WTC11 (cell line): ENCODE data around the gene TNC. TPM values are rescaled to one million over a fixed set of nuclear protein-coding genes. Genes with fewer than 3 reads are reported as not detected.
A peak's percentile ranks its signal among the peaks of the same experiment; 100 is the strongest.

Experiments used
- ATAC-seq: fragments of 200-7000 bp; cut with Tn5 transposase; 2 replicates; pipeline ENCODE4 v1.10.0; 2021; ENCODE audit warnings: mild to moderate bottlenecking, moderate library complexity
- CTCF ChIA-PET: fragments of 300-600 bp; sonication (Branson Sonifier 250); formaldehyde crosslinking; loops from one replicate; lab custom pipeline; 2021; ENCODE audit warnings: antibody characterized with exemption; lab: Charles Lee
- POLR2A ChIA-PET: fragments of 350-600 bp; sonication (Branson Sonifier 250); formaldehyde crosslinking; loops from one replicate; lab custom pipeline; 2021; ENCODE audit warnings: antibody characterized with exemption; lab: Charles Lee
- DNase-seq: peaks from one replicate; pipeline ENCODE4 v3.0.0; 2021; ENCODE audit warnings: low spot score
- H3K27ac Mint-ChIP-seq: 2 replicates; pipeline ENCODE4 v1.8.0; 2021; ENCODE audit warnings: mixed read lengths
- H3K27me3 Mint-ChIP-seq: 2 replicates; pipeline ENCODE4 v1.8.0; 2021; ENCODE audit warnings: low read depth, mild to moderate bottlenecking, moderate library complexity, mixed read lengths
- H3K36me3 Mint-ChIP-seq: 2 replicates; pipeline ENCODE4 v1.8.0; 2021; ENCODE audit warnings: mixed read lengths
- H3K4me1 Mint-ChIP-seq: 2 replicates; pipeline ENCODE4 v1.8.0; 2022; ENCODE audit warnings: mixed read lengths
- H3K4me3 Mint-ChIP-seq: 2 replicates; pipeline ENCODE4 v1.8.0; 2021; ENCODE audit warnings: mild to moderate bottlenecking, moderate library complexity, mixed read lengths
- H3K9me3 Mint-ChIP-seq: 2 replicates; pipeline ENCODE4 v1.8.0; 2021; ENCODE audit warnings: mixed read lengths
- ATF1 ChIP-seq: sonication (generic); formaldehyde crosslinking; IDR thresholded peaks from 2 replicates; pipeline ENCODE4 v1.8.1; 2023; ENCODE audit warnings: mild to moderate bottlenecking, moderate library complexity, missing genetic modification reagents
- CREB1 ChIP-seq: sonication (generic); formaldehyde crosslinking; IDR thresholded peaks from 2 replicates; pipeline ENCODE4 v1.8.0; 2023; ENCODE audit warnings: mild to moderate bottlenecking, missing genetic modification reagents
- EMX1 ChIP-seq: fragments of 250-450 bp; sonication (Bioruptor Pico); IDR thresholded peaks from 2 replicates; pipeline ENCODE4 v1.8.0; 2021; ENCODE audit warnings: mild to moderate bottlenecking
- FOXP1 ChIP-seq: sonication (generic); formaldehyde crosslinking; IDR thresholded peaks from 2 replicates; pipeline ENCODE4 v1.8.0; 2022; ENCODE audit warnings: missing genetic modification reagents, mild to moderate bottlenecking, moderate library complexity, borderline replicate concordance
- FOXP4 ChIP-seq: sonication (generic); formaldehyde crosslinking; IDR thresholded peaks from 2 replicates; pipeline ENCODE4 v1.8.0; 2022; ENCODE audit warnings: mild to moderate bottlenecking, missing genetic modification reagents
- GRHL2 ChIP-seq: fragments of 250-450 bp; sonication (Bioruptor Pico); IDR thresholded peaks from 2 replicates; pipeline ENCODE4 v1.8.0; 2022; ENCODE audit warnings: mild to moderate bottlenecking, moderate library complexity; ENCODE audit not compliant: insufficient replicate concordance, severe bottlenecking
- IRF1 ChIP-seq: sonication (generic); formaldehyde crosslinking; IDR thresholded peaks from 2 replicates; pipeline ENCODE4 v1.8.0; 2023; ENCODE audit warnings: missing genetic modification reagents
- MYBL2 ChIP-seq: sonication (generic); formaldehyde crosslinking; IDR thresholded peaks from 2 replicates; pipeline ENCODE4 v1.8.1; 2023; ENCODE audit warnings: mild to moderate bottlenecking, moderate library complexity, missing genetic modification reagents
- NFYB ChIP-seq: sonication (generic); formaldehyde crosslinking; conservative IDR thresholded peaks from 2 replicates; pipeline ENCODE4 v1.8.0; 2022; ENCODE audit warnings: low read depth, missing genetic modification reagents
- NR2C2 ChIP-seq: sonication (generic); formaldehyde crosslinking; IDR thresholded peaks from 2 replicates; pipeline ENCODE4 v1.8.0; 2022; ENCODE audit warnings: mild to moderate bottlenecking, missing genetic modification reagents
- RORB ChIP-seq: fragments of 250-450 bp; sonication (Bioruptor Pico); IDR thresholded peaks from 2 replicates; pipeline ENCODE4 v1.9.0; 2021; ENCODE audit warnings: mild to moderate bottlenecking
- ZBTB21 ChIP-seq: sonication (generic); formaldehyde crosslinking; IDR thresholded peaks from 2 replicates; pipeline ENCODE4 v1.8.1; 2023; ENCODE audit warnings: mild to moderate bottlenecking, missing genetic modification reagents, borderline replicate concordance
- ZNF281 ChIP-seq: sonication (generic); formaldehyde crosslinking; IDR thresholded peaks from 2 replicates; pipeline ENCODE4 v1.8.0; 2023; ENCODE audit warnings: mild to moderate bottlenecking, missing genetic modification reagents
- ZNF317 ChIP-seq: sonication (generic); formaldehyde crosslinking; IDR thresholded peaks from 2 replicates; pipeline ENCODE4 v1.8.1; 2023; ENCODE audit warnings: low read depth, mild to moderate bottlenecking, moderate library complexity, missing genetic modification reagents, borderline replicate concordance
- ZNF416 ChIP-seq: fragments of 250-450 bp; sonication (Bioruptor Pico); IDR thresholded peaks from 2 replicates; pipeline ENCODE4 v1.9.0; 2021; ENCODE audit warnings: mild to moderate bottlenecking, inconsistent platforms
- ZNF425 ChIP-seq: fragments of 250-450 bp; sonication (Bioruptor Pico); conservative IDR thresholded peaks from 2 replicates; pipeline ENCODE4 v1.9.0; 2021; ENCODE audit warnings: mild to moderate bottlenecking
- total RNA-seq: library from RNA; stranded (reverse); gene quantifications from 3 replicates; pipeline ENCODE4 v1.2.3, GENCODE V29; 2021
- TF ChIP-seq, protein P1 (sequence below): fragments of 250-450 bp; sonication (Bioruptor Pico); IDR thresholded peaks from 2 replicates; pipeline ENCODE4 v1.8.0; 2021; ENCODE audit warnings: mild to moderate bottlenecking
- TF ChIP-seq, protein P2 (sequence below): fragments of 250-450 bp; sonication (Bioruptor Pico); IDR thresholded peaks from 2 replicates; pipeline ENCODE4 v2.1.2; 2022; ENCODE audit warnings: mild to moderate bottlenecking, moderate library complexity
- TF ChIP-seq, protein P3 (sequence below): sonication (generic); formaldehyde crosslinking; IDR thresholded peaks from 2 replicates; pipeline ENCODE4 v1.8.0; 2022; ENCODE audit warnings: mild to moderate bottlenecking, missing genetic modification reagents
- TF ChIP-seq, protein P4 (sequence below): sonication (generic); formaldehyde crosslinking; IDR thresholded peaks from 2 replicates; pipeline ENCODE4 v1.8.1; 2022; ENCODE audit warnings: low read depth, mild to moderate bottlenecking, moderate library complexity, missing genetic modification reagents, borderline replicate concordance

Gene TNC
- total RNA-seq, 1 experiment from 2014 or later: 4.5 TPM

GRCh38 chr9:115121181-115121580 is 3.2 kb upstream of the TNC start (continued):
- TF ChIP-seq FOXP1 (CRISPR knock-in tag): no peak
- no peak for TF ChIP-seq FOXP4 (CRISPR knock-in tag)
- TF ChIP-seq, protein P1, sequence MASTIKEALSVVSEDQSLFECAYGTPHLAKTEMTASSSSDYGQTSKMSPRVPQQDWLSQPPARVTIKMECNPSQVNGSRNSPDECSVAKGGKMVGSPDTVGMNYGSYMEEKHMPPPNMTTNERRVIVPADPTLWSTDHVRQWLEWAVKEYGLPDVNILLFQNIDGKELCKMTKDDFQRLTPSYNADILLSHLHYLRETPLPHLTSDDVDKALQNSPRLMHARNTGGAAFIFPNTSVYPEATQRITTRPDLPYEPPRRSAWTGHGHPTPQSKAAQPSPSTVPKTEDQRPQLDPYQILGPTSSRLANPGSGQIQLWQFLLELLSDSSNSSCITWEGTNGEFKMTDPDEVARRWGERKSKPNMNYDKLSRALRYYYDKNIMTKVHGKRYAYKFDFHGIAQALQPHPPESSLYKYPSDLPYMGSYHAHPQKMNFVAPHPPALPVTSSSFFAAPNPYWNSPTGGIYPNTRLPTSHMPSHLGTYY: no peak
- TF ChIP-seq ZNF281 (CRISPR knock-in tag): no peak
- TF ChIP-seq, protein P2, sequence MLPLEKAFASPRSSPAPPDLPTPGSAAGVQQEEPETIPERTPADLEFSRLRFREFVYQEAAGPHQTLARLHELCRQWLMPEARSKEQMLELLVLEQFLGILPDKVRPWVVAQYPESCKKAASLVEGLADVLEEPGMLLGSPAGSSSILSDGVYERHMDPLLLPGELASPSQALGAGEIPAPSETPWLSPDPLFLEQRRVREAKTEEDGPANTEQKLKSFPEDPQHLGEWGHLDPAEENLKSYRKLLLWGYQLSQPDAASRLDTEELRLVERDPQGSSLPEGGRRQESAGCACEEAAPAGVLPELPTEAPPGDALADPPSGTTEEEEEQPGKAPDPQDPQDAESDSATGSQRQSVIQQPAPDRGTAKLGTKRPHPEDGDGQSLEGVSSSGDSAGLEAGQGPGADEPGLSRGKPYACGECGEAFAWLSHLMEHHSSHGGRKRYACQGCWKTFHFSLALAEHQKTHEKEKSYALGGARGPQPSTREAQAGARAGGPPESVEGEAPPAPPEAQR (CRISPR knock-in tag): no peak
- TF ChIP-seq, protein P3, sequence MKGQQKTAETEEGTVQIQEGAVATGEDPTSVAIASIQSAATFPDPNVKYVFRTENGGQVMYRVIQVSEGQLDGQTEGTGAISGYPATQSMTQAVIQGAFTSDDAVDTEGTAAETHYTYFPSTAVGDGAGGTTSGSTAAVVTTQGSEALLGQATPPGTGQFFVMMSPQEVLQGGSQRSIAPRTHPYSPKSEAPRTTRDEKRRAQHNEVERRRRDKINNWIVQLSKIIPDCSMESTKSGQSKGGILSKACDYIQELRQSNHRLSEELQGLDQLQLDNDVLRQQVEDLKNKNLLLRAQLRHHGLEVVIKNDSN: no peak

DNA sequence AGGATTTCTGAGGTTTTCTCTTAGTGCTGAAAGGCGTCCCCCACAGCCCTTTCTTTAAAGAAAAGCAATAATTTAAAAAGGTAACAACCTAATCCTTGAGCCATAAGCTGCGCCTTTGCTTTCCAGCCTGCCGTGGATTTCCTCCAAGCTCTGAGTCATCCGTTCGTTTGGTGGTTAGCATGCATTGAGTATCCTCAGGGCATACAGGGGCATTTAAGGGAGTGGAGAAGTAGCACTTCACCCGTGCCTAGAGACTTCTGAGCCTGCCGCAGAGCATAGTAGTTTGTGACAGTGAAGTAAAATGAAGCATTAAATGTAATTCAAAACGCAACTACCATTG is 892 bp upstream of the TNC start:
- Mint-ChIP-seq H3K4me1 (peaks cover 42% of the 10 kb centered on the region), H3K27me3 (peaks cover 86% of the 10 kb centered on the region), H3K27ac (no peak overlapping the region), H3K36me3 (no peaks in the 10 kb centered on the region), H3K4me3 (peak overlapping the region; percentile 74), H3K9me3 (no peaks in the 10 kb centered on the region)
- DNase-seq (no peak), ATAC-seq (peak; percentile 50)
- CTCF ChIA-PET: interaction anchor here (1.2 to 1.4 kb wide), 3 partner anchors 16 to 107 kb away, joined by 3 to 4 read pairs (median 4); no protein-coding TSS in a partner anchor
- TF ChIP-seq RORB (CRISPR knock-in tag): no peak
- no peak for TF ChIP-seq MYBL2 (CRISPR knock-in tag)
- no peak for TF ChIP-seq ZBTB21 (CRISPR knock-in tag)
- no peak for TF ChIP-seq NR2C2
- TF ChIP-seq EMX1 (CRISPR knock-in tag): no peak
- no peak for TF ChIP-seq NFYB (CRISPR knock-in tag)
- no peak for TF ChIP-seq CREB1
- no peak for TF ChIP-seq ZNF416 (CRISPR knock-in tag)
- no peak for TF ChIP-seq ZNF317 (CRISPR knock-in tag)
- TF ChIP-seq, protein P4, sequence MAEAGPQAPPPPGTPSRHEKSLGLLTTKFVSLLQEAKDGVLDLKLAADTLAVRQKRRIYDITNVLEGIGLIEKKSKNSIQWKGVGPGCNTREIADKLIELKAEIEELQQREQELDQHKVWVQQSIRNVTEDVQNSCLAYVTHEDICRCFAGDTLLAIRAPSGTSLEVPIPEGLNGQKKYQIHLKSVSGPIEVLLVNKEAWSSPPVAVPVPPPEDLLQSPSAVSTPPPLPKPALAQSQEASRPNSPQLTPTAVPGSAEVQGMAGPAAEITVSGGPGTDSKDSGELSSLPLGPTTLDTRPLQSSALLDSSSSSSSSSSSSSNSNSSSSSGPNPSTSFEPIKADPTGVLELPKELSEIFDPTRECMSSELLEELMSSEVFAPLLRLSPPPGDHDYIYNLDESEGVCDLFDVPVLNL (CRISPR knock-in tag): no peak
- TF ChIP-seq GRHL2 (CRISPR knock-in tag): no peak
- no peak for TF ChIP-seq IRF1 (CRISPR knock-in tag)
- TF ChIP-seq ATF1: no peak
- TF ChIP-seq ZNF425: no peak
- TF ChIP-seq FOXP4 (CRISPR knock-in tag): no peak
- POLR2A ChIA-PET: interaction anchor here (1.7 kb wide), 1 partner anchor 22 kb away, joined by 5 read pairs; no protein-coding TSS in a partner anchor
